Measurements from ENCODE around the gene SVEP1.

The SVEP1 gene

DNA sequence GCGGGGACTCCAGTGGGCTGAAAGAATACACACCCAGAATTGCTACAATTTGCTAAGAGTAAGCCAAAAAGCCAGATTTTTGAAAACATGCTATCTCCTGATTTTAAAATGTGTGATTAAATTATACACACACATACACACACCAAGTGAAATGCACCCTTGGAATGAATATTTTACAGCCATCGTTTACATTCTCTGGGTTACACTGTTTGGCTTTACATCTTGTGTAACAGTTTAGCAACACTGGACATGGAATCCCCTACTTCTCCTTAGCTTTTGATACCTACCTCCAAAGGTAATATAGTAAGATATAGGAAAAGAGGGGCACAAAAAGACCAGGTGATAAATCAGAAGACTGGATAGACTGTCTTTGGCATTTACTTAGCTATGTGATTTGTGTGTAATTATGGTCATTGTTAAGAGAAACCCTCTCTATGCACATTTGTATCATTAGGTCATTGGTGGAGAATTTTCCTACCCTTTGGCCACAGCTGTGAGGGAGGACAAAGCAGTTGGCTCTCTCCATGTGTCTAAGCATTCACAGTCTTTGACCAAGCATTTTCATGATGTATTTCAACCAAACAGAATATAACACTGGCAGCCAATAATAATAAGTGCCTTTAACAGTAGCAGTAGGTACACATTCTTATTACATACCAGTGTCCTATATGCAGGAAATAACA is 7.6 kb downstream of the SVEP1 start:
- TF ChIP-seq ZNF70 (CRISPR knock-in tag; IDR thresholded peaks at IDR 0.05) (no peak), GLIS3 (CRISPR knock-in tag; IDR thresholded peaks at IDR 0.05) (no peak)
- no peak for ATAC-seq

DNA sequence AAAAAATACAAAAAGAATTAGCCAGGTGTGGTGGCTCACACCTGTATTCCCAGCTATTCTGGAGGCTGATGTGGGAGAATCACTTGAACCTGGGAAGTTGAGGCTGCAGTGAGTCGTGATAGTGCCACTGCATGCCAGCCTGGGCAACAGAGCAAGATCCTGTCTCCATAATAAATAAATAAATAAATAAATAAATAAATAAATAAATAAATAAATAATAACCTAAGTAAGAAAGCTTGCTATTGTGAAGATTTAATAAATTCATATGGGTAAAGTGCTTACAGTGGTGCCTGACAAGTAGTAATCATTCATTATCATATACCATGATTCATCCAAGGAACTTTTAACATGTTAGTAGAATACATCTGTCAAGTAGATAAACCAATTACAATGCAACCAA is 13.4 kb downstream of the SVEP1 start:
- TF ChIP-seq, protein P1, sequence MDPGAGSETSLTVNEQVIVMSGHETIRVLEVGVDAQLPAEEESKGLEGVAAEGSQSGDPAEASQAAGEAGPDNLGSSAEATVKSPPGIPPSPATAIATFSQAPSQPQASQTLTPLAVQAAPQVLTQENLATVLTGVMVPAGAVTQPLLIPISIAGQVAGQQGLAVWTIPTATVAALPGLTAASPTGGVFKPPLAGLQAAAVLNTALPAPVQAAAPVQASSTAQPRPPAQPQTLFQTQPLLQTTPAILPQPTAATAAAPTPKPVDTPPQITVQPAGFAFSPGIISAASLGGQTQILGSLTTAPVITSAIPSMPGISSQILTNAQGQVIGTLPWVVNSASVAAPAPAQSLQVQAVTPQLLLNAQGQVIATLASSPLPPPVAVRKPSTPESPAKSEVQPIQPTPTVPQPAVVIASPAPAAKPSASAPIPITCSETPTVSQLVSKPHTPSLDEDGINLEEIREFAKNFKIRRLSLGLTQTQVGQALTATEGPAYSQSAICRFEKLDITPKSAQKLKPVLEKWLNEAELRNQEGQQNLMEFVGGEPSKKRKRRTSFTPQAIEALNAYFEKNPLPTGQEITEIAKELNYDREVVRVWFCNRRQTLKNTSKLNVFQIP (CRISPR knock-in tag; IDR thresholded peaks at IDR 0.05; ENCODE audit: borderline replicate concordance, low read depth): no peak
- TF ChIP-seq OSR1 (CRISPR knock-in tag; IDR thresholded peaks at IDR 0.05) (no peak), TCF4 (CRISPR knock-in tag; IDR thresholded peaks at IDR 0.05; ENCODE audit: borderline replicate concordance) (no peak), TOX (CRISPR knock-in tag; IDR thresholded peaks at IDR 0.05; ENCODE audit: borderline replicate concordance) (no peak), PPARA (CRISPR knock-in tag; IDR thresholded peaks at IDR 0.05; ENCODE audit: borderline replicate concordance) (no peak), ARNTL (CRISPR knock-in tag; IDR thresholded peaks at IDR 0.05; ENCODE audit: borderline replicate concordance, low read depth) (no peak), ZNF70 (CRISPR knock-in tag; IDR thresholded peaks at IDR 0.05) (no peak), RARB (CRISPR knock-in tag; IDR thresholded peaks at IDR 0.05) (no peak), ZNF565 (CRISPR knock-in tag; conservative IDR thresholded peaks at IDR 0.05; ENCODE audit: low read depth) (no peak), ISL1 (CRISPR knock-in tag; IDR thresholded peaks at IDR 0.05) (no peak), ZNF8 (CRISPR knock-in tag; IDR thresholded peaks at IDR 0.05) (no peak), BACH2 (CRISPR knock-in tag; IDR thresholded peaks at IDR 0.05; ENCODE audit: borderline replicate concordance) (no peak), ZFP30 (CRISPR knock-in tag; IDR thresholded peaks at IDR 0.05) (no peak), ESRRG (CRISPR knock-in tag; IDR thresholded peaks at IDR 0.05) (no peak), SNAI2 (CRISPR knock-in tag; IDR thresholded peaks at IDR 0.05) (no peak)
- TF ChIP-seq, protein P2, sequence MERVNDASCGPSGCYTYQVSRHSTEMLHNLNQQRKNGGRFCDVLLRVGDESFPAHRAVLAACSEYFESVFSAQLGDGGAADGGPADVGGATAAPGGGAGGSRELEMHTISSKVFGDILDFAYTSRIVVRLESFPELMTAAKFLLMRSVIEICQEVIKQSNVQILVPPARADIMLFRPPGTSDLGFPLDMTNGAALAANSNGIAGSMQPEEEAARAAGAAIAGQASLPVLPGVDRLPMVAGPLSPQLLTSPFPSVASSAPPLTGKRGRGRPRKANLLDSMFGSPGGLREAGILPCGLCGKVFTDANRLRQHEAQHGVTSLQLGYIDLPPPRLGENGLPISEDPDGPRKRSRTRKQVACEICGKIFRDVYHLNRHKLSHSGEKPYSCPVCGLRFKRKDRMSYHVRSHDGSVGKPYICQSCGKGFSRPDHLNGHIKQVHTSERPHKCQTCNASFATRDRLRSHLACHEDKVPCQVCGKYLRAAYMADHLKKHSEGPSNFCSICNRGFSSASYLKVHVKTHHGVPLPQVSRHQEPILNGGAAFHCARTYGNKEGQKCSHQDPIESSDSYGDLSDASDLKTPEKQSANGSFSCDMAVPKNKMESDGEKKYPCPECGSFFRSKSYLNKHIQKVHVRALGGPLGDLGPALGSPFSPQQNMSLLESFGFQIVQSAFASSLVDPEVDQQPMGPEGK (CRISPR knock-in tag; IDR thresholded peaks at IDR 0.05; ENCODE audit: borderline replicate concordance): no peak
- TF ChIP-seq, protein P3, sequence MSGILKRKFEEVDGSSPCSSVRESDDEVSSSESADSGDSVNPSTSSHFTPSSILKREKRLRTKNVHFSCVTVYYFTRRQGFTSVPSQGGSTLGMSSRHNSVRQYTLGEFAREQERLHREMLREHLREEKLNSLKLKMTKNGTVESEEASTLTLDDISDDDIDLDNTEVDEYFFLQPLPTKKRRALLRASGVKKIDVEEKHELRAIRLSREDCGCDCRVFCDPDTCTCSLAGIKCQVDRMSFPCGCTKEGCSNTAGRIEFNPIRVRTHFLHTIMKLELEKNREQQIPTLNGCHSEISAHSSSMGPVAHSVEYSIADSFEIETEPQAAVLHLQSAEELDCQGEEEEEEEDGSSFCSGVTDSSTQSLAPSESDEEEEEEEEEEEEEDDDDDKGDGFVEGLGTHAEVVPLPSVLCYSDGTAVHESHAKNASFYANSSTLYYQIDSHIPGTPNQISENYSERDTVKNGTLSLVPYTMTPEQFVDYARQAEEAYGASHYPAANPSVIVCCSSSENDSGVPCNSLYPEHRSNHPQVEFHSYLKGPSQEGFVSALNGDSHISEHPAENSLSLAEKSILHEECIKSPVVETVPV (CRISPR knock-in tag; IDR thresholded peaks at IDR 0.05): no peak
- TF ChIP-seq, protein P4, sequence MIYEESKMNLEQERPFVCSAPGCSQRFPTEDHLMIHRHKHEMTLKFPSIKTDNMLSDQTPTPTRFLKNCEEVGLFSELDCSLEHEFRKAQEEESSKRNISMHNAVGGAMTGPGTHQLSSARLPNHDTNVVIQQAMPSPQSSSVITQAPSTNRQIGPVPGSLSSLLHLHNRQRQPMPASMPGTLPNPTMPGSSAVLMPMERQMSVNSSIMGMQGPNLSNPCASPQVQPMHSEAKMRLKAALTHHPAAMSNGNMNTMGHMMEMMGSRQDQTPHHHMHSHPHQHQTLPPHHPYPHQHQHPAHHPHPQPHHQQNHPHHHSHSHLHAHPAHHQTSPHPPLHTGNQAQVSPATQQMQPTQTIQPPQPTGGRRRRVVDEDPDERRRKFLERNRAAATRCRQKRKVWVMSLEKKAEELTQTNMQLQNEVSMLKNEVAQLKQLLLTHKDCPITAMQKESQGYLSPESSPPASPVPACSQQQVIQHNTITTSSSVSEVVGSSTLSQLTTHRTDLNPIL (CRISPR knock-in tag; IDR thresholded peaks at IDR 0.05; ENCODE audit: low read depth): no peak
- TF ChIP-seq, protein P5, sequence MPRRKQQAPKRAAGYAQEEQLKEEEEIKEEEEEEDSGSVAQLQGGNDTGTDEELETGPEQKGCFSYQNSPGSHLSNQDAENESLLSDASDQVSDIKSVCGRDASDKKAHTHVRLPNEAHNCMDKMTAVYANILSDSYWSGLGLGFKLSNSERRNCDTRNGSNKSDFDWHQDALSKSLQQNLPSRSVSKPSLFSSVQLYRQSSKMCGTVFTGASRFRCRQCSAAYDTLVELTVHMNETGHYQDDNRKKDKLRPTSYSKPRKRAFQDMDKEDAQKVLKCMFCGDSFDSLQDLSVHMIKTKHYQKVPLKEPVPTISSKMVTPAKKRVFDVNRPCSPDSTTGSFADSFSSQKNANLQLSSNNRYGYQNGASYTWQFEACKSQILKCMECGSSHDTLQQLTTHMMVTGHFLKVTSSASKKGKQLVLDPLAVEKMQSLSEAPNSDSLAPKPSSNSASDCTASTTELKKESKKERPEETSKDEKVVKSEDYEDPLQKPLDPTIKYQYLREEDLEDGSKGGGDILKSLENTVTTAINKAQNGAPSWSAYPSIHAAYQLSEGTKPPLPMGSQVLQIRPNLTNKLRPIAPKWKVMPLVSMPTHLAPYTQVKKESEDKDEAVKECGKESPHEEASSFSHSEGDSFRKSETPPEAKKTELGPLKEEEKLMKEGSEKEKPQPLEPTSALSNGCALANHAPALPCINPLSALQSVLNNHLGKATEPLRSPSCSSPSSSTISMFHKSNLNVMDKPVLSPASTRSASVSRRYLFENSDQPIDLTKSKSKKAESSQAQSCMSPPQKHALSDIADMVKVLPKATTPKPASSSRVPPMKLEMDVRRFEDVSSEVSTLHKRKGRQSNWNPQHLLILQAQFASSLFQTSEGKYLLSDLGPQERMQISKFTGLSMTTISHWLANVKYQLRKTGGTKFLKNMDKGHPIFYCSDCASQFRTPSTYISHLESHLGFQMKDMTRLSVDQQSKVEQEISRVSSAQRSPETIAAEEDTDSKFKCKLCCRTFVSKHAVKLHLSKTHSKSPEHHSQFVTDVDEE (CRISPR knock-in tag; IDR thresholded peaks at IDR 0.05): no peak
- no peak for ATAC-seq

DNA sequence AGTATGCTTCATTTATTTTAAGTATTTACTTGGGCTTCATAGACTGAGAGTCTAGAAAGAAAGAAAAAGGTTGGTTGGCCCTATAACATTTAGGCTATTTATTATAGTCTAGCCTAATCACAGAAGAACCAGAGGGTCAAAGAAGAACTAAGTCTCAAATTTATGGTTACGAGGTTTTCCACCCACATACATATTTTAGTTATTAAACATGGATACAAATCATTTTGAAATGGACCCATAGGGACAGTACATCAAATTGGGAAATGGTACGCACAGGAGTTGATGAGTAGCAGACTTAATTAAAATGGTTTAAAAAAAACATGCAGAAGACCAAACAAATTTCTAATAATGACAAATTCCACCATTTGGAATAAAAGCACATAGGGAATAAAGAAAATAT is 17.7 kb downstream of the SVEP1 start:
- no peak for ATAC-seq
- TF ChIP-seq ZFP3 (CRISPR knock-in tag; IDR thresholded peaks at IDR 0.05) (no peak), ZFP30 (CRISPR knock-in tag; IDR thresholded peaks at IDR 0.05) (no peak), SNAI2 (CRISPR knock-in tag; IDR thresholded peaks at IDR 0.05) (no peak), ZNF70 (CRISPR knock-in tag; IDR thresholded peaks at IDR 0.05) (no peak), ARNTL (CRISPR knock-in tag; IDR thresholded peaks at IDR 0.05; ENCODE audit: borderline replicate concordance, low read depth) (no peak), ESRRG (CRISPR knock-in tag; IDR thresholded peaks at IDR 0.05) (no peak), ISL1 (CRISPR knock-in tag; IDR thresholded peaks at IDR 0.05) (no peak), PPARA (CRISPR knock-in tag; IDR thresholded peaks at IDR 0.05; ENCODE audit: borderline replicate concordance) (no peak), TOX (CRISPR knock-in tag; IDR thresholded peaks at IDR 0.05; ENCODE audit: borderline replicate concordance) (no peak), RARB (CRISPR knock-in tag; IDR thresholded peaks at IDR 0.05) (no peak), OSR1 (CRISPR knock-in tag; IDR thresholded peaks at IDR 0.05) (no peak), ZNF8 (CRISPR knock-in tag; IDR thresholded peaks at IDR 0.05) (no peak), ZNF565 (CRISPR knock-in tag; conservative IDR thresholded peaks at IDR 0.05; ENCODE audit: low read depth) (no peak)
- TF ChIP-seq, protein P1 (CRISPR knock-in tag; IDR thresholded peaks at IDR 0.05; ENCODE audit: borderline replicate concordance, low read depth): no peak

Measured in SK-N-SH treated with all-trans-retinoic acid at 6 μM for 48 hours (cell line).